GM12892 (cell line): ENCODE data around the gene MAVS.

Experiments used
- POLR2A ChIP-seq: IDR thresholded peaks from 2 replicates; pipeline ENCODE4 v1.6.1; 2011; ENCODE audit warnings: low read depth, low read length, control low read depth
- POLR2AphosphoS5 ChIP-seq: IDR thresholded peaks from 2 replicates; pipeline ENCODE4 v1.6.1; 2011; ENCODE audit warnings: low read depth, low read length, control low read depth
- TAF1 ChIP-seq: IDR thresholded peaks from 2 replicates; pipeline ENCODE4 v1.6.1; 2011; ENCODE audit warnings: low read depth, mild to moderate bottlenecking, control low read depth, low read length, borderline replicate concordance

- TF ChIP-seq POLR2A, result no peak
- no peak for TF ChIP-seq POLR2AphosphoS5
- TF ChIP-seq TAF1, result no peak
Measured at GRCh38 chr20:3861191-3861590, 14.6 kb downstream of the MAVS start.
